HG03439 (cell line): ENCODE measurements around the gene ERN1.

ENCODE experiments used
- ATAC-seq: cut with Tn5 transposase; IDR thresholded peaks from one replicate; pipeline ENCODE4 v1.9.1; 2021; ENCODE audit warnings: mild to moderate bottlenecking, moderate library complexity; ENCODE audit not compliant: unreplicated experiment

Gene ERN1

GRCh38 chr17:64038331-64039105, 91.4 kb downstream of the ERN1 start:
- no peak for ATAC-seq

- no peak for ATAC-seq
Measured at GRCh38 chr17:64037802-64038201, 92.1 kb downstream of the ERN1 start.

- ATAC-seq = no peak
Measured at GRCh38 chr17:64037180-64037579, 92.8 kb downstream of the ERN1 start.

GRCh38 chr17:64036198-64036922, 93.6 kb downstream of the ERN1 start:
- no peak for ATAC-seq

GRCh38 chr17:64032081-64032480, 97.9 kb downstream of the ERN1 start:
- no peak for ATAC-seq

GRCh38 chr17:64028874-64029464, 101.0 kb downstream of the ERN1 start:
- no peak for ATAC-seq

GRCh38 chr17:64025732-64026294, 104.1 kb downstream of the ERN1 start:
- ATAC-seq = peak; percentile 37

GRCh38 chr17:64024781-64025731, 104.9 kb downstream of the ERN1 start:
- ATAC-seq = no peak

GRCh38 chr17:64024215-64024654, 105.7 kb downstream of the ERN1 start:
- ATAC-seq = no peak

GRCh38 chr17:64022611-64023063, 107.3 kb downstream of the ERN1 start:
- ATAC-seq = no peak

GRCh38 chr17:64020056-64020766, 109.7 kb downstream of the ERN1 start, which contains the start of gene ICAM2:
Gene ICAM2, minus strand, starts transcription at chr17:64020633. Its CDS starts 13,942 bp downstream, at chr17:64006691.
- ATAC-seq = peak; percentile 59

GRCh38 chr17:64019551-64019961, 110.4 kb downstream of the ERN1 start:
- peak; percentile 13 for ATAC-seq

- no peak for ATAC-seq
Measured at GRCh38 chr17:64017381-64017980, 112.5 kb downstream of the ERN1 start.

- ATAC-seq = no peak
Measured at GRCh38 chr17:64016974-64017373, 113.0 kb downstream of the ERN1 start.

- ATAC-seq = no peak
Measured at GRCh38 chr17:64016231-64016784, 113.6 kb downstream of the ERN1 start.

GRCh38 chr17:64015447-64015846, 114.5 kb downstream of the ERN1 start:
- ATAC-seq = no peak

- no peak for ATAC-seq
Measured at GRCh38 chr17:64009571-64010402, 120.2 kb downstream of the ERN1 start.

GRCh38 chr17:64008830-64009229, 121.1 kb downstream of the ERN1 start:
- ATAC-seq = no peak
